Thyroid gland (tissue), 4 donors: ENCODE measurements around the gene GPR137B. TPM values are rescaled to one million over a fixed set of nuclear protein-coding genes. Genes with fewer than 3 reads are reported as not detected.

Source experiments
- DNase-seq, 2 donors: peaks; one replicate each; pipeline ENCODE4 v3.0.0-alpha.2; 2019
- H3K27ac ChIP-seq, 3 donors: fragments of 200-600 bp; sonication (generic); 1 replicate in 2 of 3; 2 replicates in 1 of 3; pipeline ENCODE4 v1.5.1; 2016 to 2019; ENCODE audit warnings: mild to moderate bottlenecking in 1 of 3, moderate library complexity in 1 of 3
- H3K27me3 ChIP-seq: fragments of 200-600 bp; sonication (generic); one replicate; pipeline ENCODE4 v1.5.1; 2019
- H3K36me3 ChIP-seq, 2 donors: fragments of 200-600 bp; sonication (generic); one replicate each; pipeline ENCODE4 v1.5.1; 2016 to 2019
- H3K4me1 ChIP-seq, 2 donors: fragments of 200-600 bp; sonication (generic); one replicate each; pipeline ENCODE4 v1.5.1; 2017 to 2019
- H3K4me3 ChIP-seq, 3 donors: fragments of 200-600 bp; sonication (generic); replicated peaks in 1 of 3; 1 replicate in 2 of 3; 2 replicates in 1 of 3; pipeline ENCODE4 v1.5.1; 2016; ENCODE audit warnings: mild to moderate bottlenecking in 1 of 3
- H3K9me3 ChIP-seq: fragments of 200-600 bp; sonication (generic); one replicate; pipeline ENCODE4 v1.5.1; 2017
- POLR2A ChIP-seq, 2 donors: fragments of 450-650 bp; IDR thresholded peaks; one replicate each; pipeline ENCODE4 v1.6.1; 2017; ENCODE audit warnings: antibody characterized with exemption in 2 of 2, mild to moderate bottlenecking in 2 of 2, moderate library complexity in 1 of 2
- WGBS, 2 donors: methylation state at CpG; one replicate each; pipeline ENCODE4 v1.1.5; 2017; 5-methylcytosine and 5-hydroxymethylcytosine counted together
- intact Hi-C: fragments of 100-400 bp; cut with DNase I; formaldehyde crosslinking; loops from one replicate; pipeline ENCODE4 v1.15.1; 2023
- total RNA-seq, 4 donors: library from RNA; depleted of rRNA; stranded (reverse); fragments of >200 nt; gene quantifications; one replicate each; pipeline ENCODE4 v1.2.3, GENCODE V29; 2016
- TF ChIP-seq, protein P1 (sequence below), 6 experiments: fragments of 200-600 bp in 3 of 6; fragments of 450-650 bp in 3 of 6; sonication (generic) in 3 of 6; IDR thresholded peaks; one replicate each; pipeline ENCODE4 v1.5.1; 2016 to 2019; ENCODE audit warnings: antibody characterized with exemption in 6 of 6, mild to moderate bottlenecking in 2 of 6, inconsistent platforms in 1 of 6, moderate library complexity in 1 of 6

GPR137B gene
- total RNA-seq, 4 donors from 2014 or later, result 15.1 to 30.0 (median 15.6) TPM

DNA sequence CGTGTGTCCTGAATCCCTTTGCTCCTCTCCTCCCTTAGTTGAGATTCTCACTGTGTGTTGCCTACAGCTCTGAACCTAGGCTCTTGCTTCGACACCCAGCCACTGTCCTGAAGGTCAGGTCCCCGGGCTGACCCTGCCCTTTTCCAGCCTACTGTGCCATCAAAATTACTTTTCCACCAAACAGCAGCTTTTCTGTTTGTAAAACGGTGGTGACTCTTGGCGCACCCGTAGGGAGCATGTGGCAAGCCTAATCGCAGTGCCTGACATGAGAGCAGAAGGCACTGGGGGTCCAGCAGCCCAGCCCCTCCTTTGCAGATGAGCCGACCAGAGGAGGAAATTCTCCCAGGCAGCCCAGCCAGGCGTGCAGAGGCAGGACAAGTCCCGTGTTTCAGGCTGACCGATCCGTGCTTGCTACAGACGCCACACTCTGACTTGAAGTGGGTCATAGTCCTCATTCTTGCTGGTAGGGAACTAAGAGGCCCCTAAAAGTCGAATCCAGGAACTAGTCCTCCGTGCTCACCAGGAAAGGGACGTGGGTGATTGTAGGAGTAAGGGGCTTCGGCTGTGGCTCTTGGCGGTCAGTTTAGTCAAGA lies 6.8 kb downstream of the GPR137B start:
- Histone ChIP-seq H3K4me3 (no peak overlapping the region), H3K4me1 (peaks cover 15 to 50% of the 10 kb centered on the region in 2 donors), H3K27ac (peak overlapping the region; percentile 61 to 87 (median 84)), H3K36me3 (no peaks in the 10 kb centered on the region), H3K27me3 (no peaks in the 10 kb centered on the region), H3K9me3 (no peaks in the 10 kb centered on the region)
- DNase-seq, result peak; percentile 85 to 86
- TF ChIP-seq, protein P1, sequence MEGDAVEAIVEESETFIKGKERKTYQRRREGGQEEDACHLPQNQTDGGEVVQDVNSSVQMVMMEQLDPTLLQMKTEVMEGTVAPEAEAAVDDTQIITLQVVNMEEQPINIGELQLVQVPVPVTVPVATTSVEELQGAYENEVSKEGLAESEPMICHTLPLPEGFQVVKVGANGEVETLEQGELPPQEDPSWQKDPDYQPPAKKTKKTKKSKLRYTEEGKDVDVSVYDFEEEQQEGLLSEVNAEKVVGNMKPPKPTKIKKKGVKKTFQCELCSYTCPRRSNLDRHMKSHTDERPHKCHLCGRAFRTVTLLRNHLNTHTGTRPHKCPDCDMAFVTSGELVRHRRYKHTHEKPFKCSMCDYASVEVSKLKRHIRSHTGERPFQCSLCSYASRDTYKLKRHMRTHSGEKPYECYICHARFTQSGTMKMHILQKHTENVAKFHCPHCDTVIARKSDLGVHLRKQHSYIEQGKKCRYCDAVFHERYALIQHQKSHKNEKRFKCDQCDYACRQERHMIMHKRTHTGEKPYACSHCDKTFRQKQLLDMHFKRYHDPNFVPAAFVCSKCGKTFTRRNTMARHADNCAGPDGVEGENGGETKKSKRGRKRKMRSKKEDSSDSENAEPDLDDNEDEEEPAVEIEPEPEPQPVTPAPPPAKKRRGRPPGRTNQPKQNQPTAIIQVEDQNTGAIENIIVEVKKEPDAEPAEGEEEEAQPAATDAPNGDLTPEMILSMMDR (IDR thresholded peaks at IDR 0.05), result no peak
- intact Hi-C loops, result no loop called here
- WGBS, 2 donors, result 30 to 53% methylated on average over 16 to 17 of the region's 18 CpGs

DNA sequence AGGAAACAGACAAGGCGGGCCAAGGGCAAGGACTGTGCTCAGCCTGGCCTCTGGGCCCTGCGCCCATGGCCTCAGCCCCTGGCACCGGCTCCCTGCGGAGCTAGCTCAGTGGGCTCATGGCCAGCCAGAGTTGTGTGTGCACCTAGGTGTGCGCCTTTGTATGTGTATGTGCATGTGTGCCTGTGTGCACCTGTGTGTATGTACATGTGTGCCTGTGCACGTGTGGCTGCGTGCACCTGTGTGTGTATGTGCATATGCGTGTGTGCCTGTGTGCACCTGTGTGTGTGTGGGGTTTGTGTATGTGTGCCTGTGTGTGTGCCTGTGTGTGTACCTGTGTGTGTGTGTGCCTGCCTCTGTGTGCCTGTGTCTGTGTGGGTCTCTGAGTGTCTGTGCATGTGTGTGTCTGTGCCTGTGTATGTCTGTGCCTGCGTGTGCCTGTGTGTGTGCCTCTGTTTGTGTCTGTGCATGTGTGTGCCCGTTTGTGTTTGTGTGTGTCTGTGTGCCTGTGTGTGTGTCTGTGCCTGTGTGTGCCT lies 7.4 kb downstream of the GPR137B start:
- WGBS, 2 donors, result 63 to 84% methylated on average over 7 to 10 of the region's 10 CpGs
- no peaks in the 10 kb centered on the region for H3K27me3 ChIP-seq
- H3K9me3 ChIP-seq, result no peaks in the 10 kb centered on the region
- peak overlapping the region; percentile 61 to 87 (median 84) for H3K27ac ChIP-seq
- H3K4me1 ChIP-seq, result peaks cover 8 to 43% of the 10 kb centered on the region in 2 donors
- peak; percentile 64 to 76 for DNase-seq
- intact Hi-C loops, result no loop called here
- TF ChIP-seq, protein P1 (IDR thresholded peaks at IDR 0.05), result no peak
- TF ChIP-seq POLR2A (IDR thresholded peaks at IDR 0.05), result no peak
- no peaks in the 10 kb centered on the region for H3K36me3 ChIP-seq
- H3K4me3 ChIP-seq, result no peak overlapping the region

DNA sequence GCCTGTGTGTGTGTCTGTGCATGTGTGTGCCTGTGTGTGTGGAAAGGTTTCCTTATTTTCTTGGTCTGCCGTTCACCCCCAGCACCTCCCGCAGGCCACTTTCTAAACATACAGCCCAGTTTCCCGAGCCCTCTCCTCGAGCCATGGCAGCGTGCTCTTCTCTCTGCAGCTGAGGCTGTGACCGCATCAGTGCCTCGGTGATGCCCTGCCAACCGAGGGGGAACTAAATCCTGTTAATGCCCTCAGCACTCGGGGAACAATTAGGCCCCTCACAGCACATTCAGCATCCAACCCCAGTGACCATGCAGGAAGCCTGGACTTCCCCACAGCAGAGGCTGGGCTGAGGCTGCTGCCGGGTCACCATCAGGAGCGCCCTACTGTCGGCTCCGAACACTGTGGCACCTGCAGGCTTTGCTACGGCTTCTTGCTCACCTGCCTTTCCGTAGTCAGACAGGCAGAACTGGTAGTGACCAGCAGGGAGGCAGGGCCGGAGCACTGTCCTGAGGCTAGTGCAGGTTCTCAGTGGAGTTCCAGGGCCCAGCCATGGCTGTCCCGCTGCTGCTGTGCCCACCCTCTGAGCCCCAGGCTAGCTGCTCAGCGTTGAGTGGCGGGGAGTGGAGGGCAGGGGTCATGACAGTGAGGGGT lies 8.1 kb downstream of the GPR137B start:
- no peak overlapping the region for H3K4me3 ChIP-seq
- peaks cover 4 to 37% of the 10 kb centered on the region in 2 donors for H3K4me1 ChIP-seq
- WGBS, 2 donors, result 45 to 61% methylated on average over 11 to 18 of the region's 19 CpGs
- H3K9me3 ChIP-seq, result no peaks in the 10 kb centered on the region
- H3K27ac ChIP-seq, result peak overlapping the region; percentile 23 to 87 (median 84)
- no peaks in the 10 kb centered on the region for H3K36me3 ChIP-seq
- intact Hi-C loops, result no loop called here
- peak; percentile 52 to 68 for DNase-seq
- TF ChIP-seq, protein P1 (IDR thresholded peaks at IDR 0.05), result peak in 2 of 6 experiments; percentile 17 to 23
- TF ChIP-seq POLR2A (IDR thresholded peaks at IDR 0.05), result no peak
- no peaks in the 10 kb centered on the region for H3K27me3 ChIP-seq

DNA sequence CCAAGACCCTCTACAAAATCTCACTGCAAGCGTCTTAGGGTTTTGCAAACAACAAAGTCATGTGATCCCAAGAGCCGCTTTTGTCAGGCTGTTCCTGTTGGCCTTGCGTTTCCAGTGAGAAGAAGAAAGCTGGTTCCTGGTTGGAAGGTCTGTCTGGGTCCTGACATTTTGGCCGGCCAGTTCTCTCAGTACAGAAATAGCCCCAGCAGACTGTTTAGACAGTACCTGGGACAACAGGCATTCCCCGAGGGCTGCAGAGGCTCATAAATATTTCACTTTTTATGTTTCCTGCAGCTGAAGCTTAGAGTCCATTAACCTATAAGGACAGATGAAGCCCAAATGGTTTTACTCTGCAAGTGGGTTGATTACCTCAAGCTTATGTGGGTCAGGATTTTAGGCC lies 8.6 kb downstream of the GPR137B start:
- TF ChIP-seq, protein P1 (IDR thresholded peaks at IDR 0.05), result no peak
- TF ChIP-seq POLR2A (IDR thresholded peaks at IDR 0.05), result no peak
- Histone ChIP-seq H3K9me3 (no peaks in the 10 kb centered on the region), H3K4me3 (no peak overlapping the region), H3K4me1 (peaks cover 4 to 36% of the 10 kb centered on the region in 2 donors), H3K27ac (peak overlapping the region; percentile 23 to 87 (median 84)), H3K27me3 (no peaks in the 10 kb centered on the region), H3K36me3 (no peaks in the 10 kb centered on the region)
- peak in 1 of 2 donors; percentile 24 for DNase-seq
- intact Hi-C loops, result no loop called here
- 69% methylated on average over 4 to 5 of the region's 5 CpGs for WGBS, 2 donors
